PC-9 (cell line): Measurements from ENCODE around the gene RAPGEF6. TPM values are rescaled to one million over a fixed set of nuclear protein-coding genes. Genes with fewer than 3 reads are reported as not detected.

Experiments
- BruUV-seq: library from RNA; stranded (reverse); fragments of 400-500 nt; replicated peaks from 2 replicates; lab custom pipeline; 2021; lab: Mats Ljungman, UMichigan
- CTCF ChIA-PET: fragments of 300-600 bp; sonication (Branson Sonifier 250); formaldehyde crosslinking; loops from one replicate; lab custom pipeline; 2022; ENCODE audit warnings: antibody characterized with exemption; lab: Charles Lee
- POLR2A ChIA-PET: fragments of 300-600 bp; sonication (Branson Sonifier 250); formaldehyde crosslinking; loops from one replicate; lab custom pipeline; 2022; ENCODE audit warnings: antibody characterized with exemption; ENCODE audit not compliant: unreplicated experiment; lab: Charles Lee
- DNase-seq, 2 experiments: peaks; one replicate each; pipeline versions ENCODE4 v3.0.0 to v3.0.0-alpha.2; 2015 to 2022; ENCODE audit warnings: mixed read lengths in 1 of 2
- H2AFZ ChIP-seq: fragments of 200-600 bp; sonication (generic); 2 replicates; pipeline ENCODE4 v1.8.1; 2017; ENCODE audit warnings: antibody characterized with exemption
- H3F3A ChIP-seq: fragments of 200-600 bp; sonication (generic); 2 replicates; pipeline ENCODE4 v1.8.1; 2017; ENCODE audit warnings: antibody characterized with exemption, mild to moderate bottlenecking, low read depth; ENCODE audit not compliant: insufficient read depth
- H3K27ac ChIP-seq: fragments of 200-600 bp; sonication (generic); 2 replicates; pipeline ENCODE4 v1.6.1; 2016; ENCODE audit warnings: mixed run types
- H3K27me3 ChIP-seq: fragments of 200-600 bp; sonication (generic); 2 replicates; pipeline ENCODE4 v1.6.1; 2016; ENCODE audit warnings: low read depth, mixed run types; ENCODE audit not compliant: insufficient read depth
- H3K36me3 ChIP-seq: fragments of 200-600 bp; sonication (generic); 2 replicates; pipeline ENCODE4 v1.6.1; 2016; ENCODE audit warnings: low read depth, mixed run types
- H3K4me1 ChIP-seq: fragments of 200-600 bp; sonication (generic); replicated peaks from 2 replicates; pipeline ENCODE4 v1.6.1; 2016; ENCODE audit warnings: mixed run types; ENCODE audit not compliant: insufficient read depth
- H3K4me2 ChIP-seq: fragments of 200-600 bp; sonication (generic); 2 replicates; pipeline ENCODE4 v1.6.1; 2017; ENCODE audit warnings: mixed run types
- H3K4me3 ChIP-seq: fragments of 200-600 bp; sonication (generic); 2 replicates; pipeline ENCODE4 v1.6.1; 2016; ENCODE audit warnings: mixed run types
- H3K79me2 ChIP-seq: fragments of 200-600 bp; sonication (generic); 2 replicates; pipeline ENCODE4 v1.6.1; 2017; ENCODE audit warnings: low read depth, mixed run types
- H3K9me2 ChIP-seq: fragments of 200-600 bp; sonication (generic); 2 replicates; pipeline ENCODE4 v1.8.1; 2017; ENCODE audit warnings: mild to moderate bottlenecking; ENCODE audit not compliant: insufficient read depth
- H3K9me3 ChIP-seq: fragments of 200-600 bp; sonication (generic); 2 replicates; pipeline ENCODE4 v1.8.1; 2016; ENCODE audit warnings: low read depth; ENCODE audit not compliant: insufficient read depth
- H4K20me1 ChIP-seq: fragments of 200-600 bp; sonication (generic); 2 replicates; pipeline ENCODE4 v1.8.1; 2017; ENCODE audit not compliant: insufficient read depth
- CTCF ChIP-seq: fragments of 200-600 bp; sonication (generic); conservative IDR thresholded peaks from 2 replicates; pipeline ENCODE4 v1.6.1; 2017; ENCODE audit warnings: mixed run types, antibody characterized with exemption, mild to moderate bottlenecking, moderate library complexity
- EZH2 ChIP-seq: fragments of 200-600 bp; sonication (generic); IDR thresholded peaks from 2 replicates; pipeline ENCODE4 v1.8.0; 2017; ENCODE audit warnings: antibody characterized with exemption, low read depth
- intact Hi-C: fragments of 100-400 bp; cut with micrococcal nuclease; formaldehyde crosslinking; loops from one replicate; pipeline ENCODE4 v1.10.0; 2022; ENCODE audit not compliant: unreplicated experiment
- total RNA-seq: library from RNA; stranded (reverse); gene quantifications from 2 replicates; pipeline ENCODE4 v1.2.3, GENCODE V29; 2021

Gene RAPGEF6
- total RNA-seq, 1 experiment from 2014 or later: 17.1 TPM

GRCh38 chr5:131525805-131526204 is 109.2 kb downstream of the RAPGEF6 start:
- no peak for DNase-seq
- CTCF ChIA-PET: no interaction called here

GRCh38 chr5:131524431-131524830 is 110.6 kb downstream of the RAPGEF6 start:
- ChIA-PET CTCF (no interaction called here), POLR2A (no interaction called here)
- Histone ChIP-seq H3K4me3 (no peak overlapping the region), H3K36me3 (no peaks in the 10 kb centered on the region), H3F3A (0 out of 2 replicates have a peak, but pooled peaks cover 7% of the 10 kb centered on the region), H4K20me1 (no peaks in the 10 kb centered on the region), H2AFZ (no peak overlapping the region), H3K9me2 (peaks cover 7% of the 10 kb centered on the region; the same call in 1 of the 2 replicates), H3K9me3 (no peaks in the 10 kb centered on the region), H3K4me1 (peaks cover 7% of the 10 kb centered on the region; the same call in 1 of the 2 replicates), H3K27me3 (no peaks in the 10 kb centered on the region), H3K4me2 (no peak overlapping the region), H3K27ac (no peak overlapping the region), H3K79me2 (no peaks in the 10 kb centered on the region)
- BruUV-seq: no TSS peak
- TF ChIP-seq CTCF (no peak), EZH2 (no peak)
- intact Hi-C loops: no loop called here
- DNase-seq: no peak

More at GRCh38 chr5:131525805-131526204, 109.2 kb downstream of the RAPGEF6 start:
- H3K36me3 ChIP-seq: no peaks in the 10 kb centered on the region
- no peak for TF ChIP-seq CTCF
- TF ChIP-seq EZH2: no peak
- H2AFZ ChIP-seq: no peak overlapping the region
- POLR2A ChIA-PET: no interaction called here
- no peak overlapping the region for H3K4me3 ChIP-seq
- intact Hi-C loops: no loop called here
- H3K9me2 ChIP-seq: peaks cover 7% of the 10 kb centered on the region; the same call in 1 of the 2 replicates
- H3K9me3 ChIP-seq: no peaks in the 10 kb centered on the region
- no peaks in the 10 kb centered on the region for H4K20me1 ChIP-seq
- H3K79me2 ChIP-seq: no peaks in the 10 kb centered on the region
- H3K4me1 ChIP-seq: peaks cover 7% of the 10 kb centered on the region; the same call in 1 of the 2 replicates
- no peaks in the 10 kb centered on the region for H3K27me3 ChIP-seq
- no peak overlapping the region for H3K4me2 ChIP-seq
- BruUV-seq: no TSS peak
- 0 out of 2 replicates have a peak, but pooled peaks cover 7% of the 10 kb centered on the region for H3F3A ChIP-seq
- no peak overlapping the region for H3K27ac ChIP-seq

GRCh38 chr5:131523500-131524185 is 111.4 kb downstream of the RAPGEF6 start:
- Histone ChIP-seq H3K36me3 (no peaks in the 10 kb centered on the region), H3K27ac (no peak overlapping the region), H3K4me1 (peaks cover 7% of the 10 kb centered on the region; the same call in 1 of the 2 replicates), H3K4me3 (no peak overlapping the region), H3K27me3 (no peaks in the 10 kb centered on the region), H3K9me2 (peaks cover 7% of the 10 kb centered on the region; the same call in 1 of the 2 replicates), H3K79me2 (no peaks in the 10 kb centered on the region), H4K20me1 (no peaks in the 10 kb centered on the region), H3F3A (0 out of 2 replicates have a peak, but pooled peaks cover 7% of the 10 kb centered on the region), H2AFZ (no peak overlapping the region), H3K4me2 (no peak overlapping the region), H3K9me3 (no peaks in the 10 kb centered on the region)
- no TSS peak for BruUV-seq
- no peak for DNase-seq
- intact Hi-C loops: no loop called here
- ChIA-PET POLR2A (no interaction called here), CTCF (no interaction called here)
- TF ChIP-seq EZH2 (no peak), CTCF (no peak)
